GM12892 (cell line): ENCODE results near the gene INTS6.

ENCODE experiments used
- POLR2A ChIP-seq: IDR thresholded peaks from 2 replicates; pipeline ENCODE4 v1.6.1; 2011; ENCODE audit warnings: low read depth, low read length, control low read depth
- POLR2AphosphoS5 ChIP-seq: IDR thresholded peaks from 2 replicates; pipeline ENCODE4 v1.6.1; 2011; ENCODE audit warnings: low read depth, low read length, control low read depth

DNA sequence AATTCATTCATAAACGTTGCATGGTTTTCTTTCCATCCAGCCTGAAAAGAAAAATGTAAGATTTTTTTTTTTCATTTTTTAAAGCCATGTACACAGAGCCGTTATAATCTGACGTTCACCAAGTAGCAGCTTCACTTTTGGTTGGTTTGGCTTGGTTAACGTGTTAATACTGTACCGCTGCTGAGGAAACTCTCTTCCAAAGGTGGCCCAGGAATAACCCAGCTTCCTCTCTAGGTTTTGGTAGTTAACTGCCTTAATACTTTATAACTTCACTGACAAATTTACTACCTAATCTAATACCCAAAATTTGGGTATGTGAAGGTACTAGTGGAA lies 1.7 kb downstream of the INTS6 start:
- TF ChIP-seq POLR2A (no peak), POLR2AphosphoS5 (no peak)
